ENCODE data around the gene SFXN5. TPM values are rescaled to one million over a fixed set of nuclear protein-coding genes. Genes with fewer than 3 reads are reported as not detected.

Gene SFXN5
- polyA plus RNA-seq, 1 donor from 2014 or later: 5.8 TPM

- Histone ChIP-seq H3F3A (ENCODE audit: insufficient read depth, low read length, poor library complexity, severe bottlenecking) (no peaks in the 10 kb centered on the region), H3K9me2 (ENCODE audit: insufficient read depth, low read length) (no peaks in the 10 kb centered on the region), H3K4me2 (ENCODE audit: low read length) (no peak overlapping the region), H3K4me3 (ENCODE audit: low read length) (no peak overlapping the region), H3K79me2 (replicated peaks; ENCODE audit: insufficient read depth, low read length) (no peaks in the 10 kb centered on the region), H3K27ac (ENCODE audit: low read length) (no peak overlapping the region), H3K9ac (ENCODE audit: low read length) (no peak overlapping the region), H3K9me3 (ENCODE audit: low read length) (no peaks in the 10 kb centered on the region), H2AFZ (ENCODE audit: low read depth, low read length) (no peak overlapping the region), H3K27me3 (ENCODE audit: insufficient read depth, low read depth, low read length) (no peaks in the 10 kb centered on the region), H3K36me3 (ENCODE audit: insufficient read depth, low read length) (no peaks in the 10 kb centered on the region), H4K20me1 (ENCODE audit: insufficient read depth) (no peaks in the 10 kb centered on the region)
- TF ChIP-seq REST (IDR thresholded peaks at IDR 0.05; ENCODE audit: borderline replicate concordance): no peak
- TF ChIP-seq TAF1 (IDR thresholded peaks at IDR 0.05; ENCODE audit: low read depth): no peak
- no peak for TF ChIP-seq MXI1 (conservative IDR thresholded peaks at IDR 0.05; ENCODE audit: poor library complexity, severe bottlenecking)
- TF ChIP-seq EP300 (conservative IDR thresholded peaks at IDR 0.05; ENCODE audit: poor library complexity, severe bottlenecking): no peak
- TF ChIP-seq CTCF (IDR thresholded peaks at IDR 0.05; ENCODE audit: poor library complexity, severe bottlenecking): no peak
- no peak for TF ChIP-seq POLR2AphosphoS5 (IDR thresholded peaks at IDR 0.05)
- no peak for TF ChIP-seq RAD21 (conservative IDR thresholded peaks at IDR 0.05)
- TF ChIP-seq EZH2 (IDR thresholded peaks at IDR 0.05; ENCODE audit: borderline replicate concordance, insufficient read depth, low read length, poor library complexity, severe bottlenecking): no peak
- no peak for TF ChIP-seq SMC3 (conservative IDR thresholded peaks at IDR 0.05; ENCODE audit: poor library complexity)
Observed at GRCh38 chr2:72988726-72989273, 82.7 kb downstream of the SFXN5 start.

- H3K79me2 ChIP-seq (replicated peaks; ENCODE audit: insufficient read depth, low read length): no peaks in the 10 kb centered on the region
- no peaks in the 10 kb centered on the region for H3F3A ChIP-seq (ENCODE audit: insufficient read depth, low read length, poor library complexity, severe bottlenecking)
- no peak for TF ChIP-seq EZH2 (IDR thresholded peaks at IDR 0.05; ENCODE audit: borderline replicate concordance, insufficient read depth, low read length, poor library complexity, severe bottlenecking)
- TF ChIP-seq POLR2AphosphoS5 (IDR thresholded peaks at IDR 0.05): no peak
- TF ChIP-seq EP300 (conservative IDR thresholded peaks at IDR 0.05; ENCODE audit: poor library complexity, severe bottlenecking): no peak
- no peak for TF ChIP-seq REST (IDR thresholded peaks at IDR 0.05; ENCODE audit: borderline replicate concordance)
- no peak for TF ChIP-seq MXI1 (conservative IDR thresholded peaks at IDR 0.05; ENCODE audit: poor library complexity, severe bottlenecking)
- TF ChIP-seq TAF1 (IDR thresholded peaks at IDR 0.05; ENCODE audit: low read depth): no peak
- TF ChIP-seq SMC3 (conservative IDR thresholded peaks at IDR 0.05; ENCODE audit: poor library complexity): no peak
- no peak for TF ChIP-seq CTCF (IDR thresholded peaks at IDR 0.05; ENCODE audit: poor library complexity, severe bottlenecking)
- TF ChIP-seq RAD21 (conservative IDR thresholded peaks at IDR 0.05): no peak
- no peak overlapping the region for H2AFZ ChIP-seq (ENCODE audit: low read depth, low read length)
- no peak overlapping the region for H3K4me2 ChIP-seq (ENCODE audit: low read length)
- H3K9me3 ChIP-seq (ENCODE audit: low read length): no peaks in the 10 kb centered on the region
- H3K36me3 ChIP-seq (ENCODE audit: insufficient read depth, low read length): no peaks in the 10 kb centered on the region
- no peaks in the 10 kb centered on the region for H4K20me1 ChIP-seq (ENCODE audit: insufficient read depth)
- no peak overlapping the region for H3K27ac ChIP-seq (ENCODE audit: low read length)
- no peak overlapping the region for H3K4me3 ChIP-seq (ENCODE audit: low read length)
- H3K9me2 ChIP-seq (ENCODE audit: insufficient read depth, low read length): no peaks in the 10 kb centered on the region
- no peak overlapping the region for H3K9ac ChIP-seq (ENCODE audit: low read length)
- H3K27me3 ChIP-seq (ENCODE audit: insufficient read depth, low read depth, low read length): no peaks in the 10 kb centered on the region
Observed at GRCh38 chr2:72988041-72988440, 83.5 kb downstream of the SFXN5 start.

Measured in neural cell (in vitro differentiated cells).